ENCODE data around the gene CD83.

GRCh38 chr6:14068133-14068532 lies 49.4 kb upstream of the CD83 start:
- TF ChIP-seq REST (IDR thresholded peaks at IDR 0.05; ENCODE audit: insufficient replicate concordance, low read depth): no peak
- no peak for TF ChIP-seq CTCF (IDR thresholded peaks at IDR 0.05; ENCODE audit: insufficient read depth, low read length)
- no peak for TF ChIP-seq SPI1 (IDR thresholded peaks at IDR 0.05; ENCODE audit: borderline replicate concordance, low read depth)
- no peak for TF ChIP-seq POLR2AphosphoS5 (IDR thresholded peaks at IDR 0.05; ENCODE audit: low read depth)
